Esophagus (tissue), 2 donors: ENCODE data around the gene MUC21. TPM values are rescaled to one million over a fixed set of nuclear protein-coding genes. Genes with fewer than 3 reads are reported as not detected.

Experiments used
- H3K27ac ChIP-seq, 2 donors: one replicate each; pipeline ENCODE4 v1.5.1; 2013; ENCODE audit warnings: low read depth in 2 of 2, mild to moderate bottlenecking in 2 of 2, inconsistent platforms in 1 of 2, low read length in 1 of 2, moderate library complexity in 1 of 2
- H3K27me3 ChIP-seq, 2 donors: one replicate each; pipeline ENCODE4 v1.6.1; 2013; ENCODE audit warnings: low read length in 2 of 2, control low read depth in 1 of 2, mild to moderate bottlenecking in 1 of 2; ENCODE audit not compliant: insufficient read depth in 2 of 2, control insufficient read depth in 1 of 2
- H3K36me3 ChIP-seq, 2 donors: one replicate each; pipeline ENCODE4 v1.6.1; 2013; ENCODE audit warnings: low read length in 1 of 2; ENCODE audit not compliant: control insufficient read depth in 2 of 2, insufficient read depth in 2 of 2
- H3K4me1 ChIP-seq, 2 donors: one replicate each; pipeline ENCODE4 v1.6.1; 2013; ENCODE audit warnings: low read length in 1 of 2; ENCODE audit not compliant: control insufficient read depth in 2 of 2, insufficient read depth in 2 of 2
- H3K4me3 ChIP-seq, 2 donors: one replicate each; pipeline ENCODE4 v1.5.1; 2013; ENCODE audit warnings: low read length in 2 of 2, mild to moderate bottlenecking in 2 of 2, low read depth in 1 of 2, moderate library complexity in 1 of 2
- H3K9me3 ChIP-seq, 2 donors: one replicate each; pipeline ENCODE4 v1.6.1; 2013; ENCODE audit warnings: mild to moderate bottlenecking in 2 of 2, low read depth in 1 of 2, low read length in 1 of 2, moderate library complexity in 1 of 2; ENCODE audit not compliant: control insufficient read depth in 2 of 2, insufficient read depth in 1 of 2
- WGBS, 2 donors: extraction: QIAGEN DNeasy Blood & Tissue Kit; methylation state at CpG; one replicate each; pipeline ENCODE4 v1.1.7; 2013; 5-methylcytosine and 5-hydroxymethylcytosine counted together
- polyA plus RNA-seq, 2 donors: library from polyadenylated mRNA; stranded (reverse); fragments of 200-250 nt; gene quantifications; one replicate each; pipeline ENCODE4 v1.2.3, GENCODE V29; 2013
- donor health status: healthy with polysubstance abuse.
- donor health status: Bipolar disorder and iron deficiency.

Gene MUC21
- 1,000 to 10,000 TPM in 1 of 2 donors, 100 to 1,000 TPM in 1; 912 to 1,484 TPM for polyA plus RNA-seq

DNA sequence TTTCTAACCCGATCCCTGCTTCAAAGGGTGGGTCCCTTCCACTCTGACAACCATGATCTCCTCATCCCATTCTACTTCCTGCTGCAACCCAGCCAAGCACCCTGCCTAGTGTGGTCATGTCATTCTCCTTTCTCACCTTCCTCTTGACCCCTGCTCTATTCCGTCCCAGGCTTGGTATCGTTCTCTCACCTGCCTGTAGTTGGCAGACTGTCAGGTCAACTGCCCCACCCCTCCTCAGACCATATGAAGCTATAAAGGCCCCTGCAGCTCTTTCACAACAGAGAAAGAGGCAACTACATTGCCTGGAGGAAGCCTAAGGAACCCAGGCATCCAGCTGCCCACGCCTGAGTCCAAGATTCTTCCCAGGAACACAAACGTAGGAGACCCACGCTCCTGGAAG, at the start of gene MUC21:
TSS of gene MUC21 (plus strand) at position 280 of the 400 bp plus-strand sequence. CDS start 241 bp downstream, outside the sequence.
- Histone ChIP-seq H3K4me1 (peaks cover 0 to 8% of the 10 kb centered on the region in 2 donors), H3K36me3 (no peaks in the 10 kb centered on the region), H3K9me3 (no peaks in the 10 kb centered on the region), H3K27me3 (no peaks in the 10 kb centered on the region), H3K27ac (peak within 1 kb of the TSS; percentile 72 to 92), H3K4me3 (peak within 1 kb of the TSS; percentile 18 to 65)
- WGBS, 2 donors: 74 to 77% methylated on average over 6 of the region's 6 CpGs

- 20% methylated on average over 3 of the region's 3 CpGs for WGBS, 2 donors
- peak overlapping the region in 1 of 2 donors; percentile 47 for H3K27ac ChIP-seq
Observed at GRCh38 chr6:30935018-30935417, 48.5 kb upstream of the MUC21 start.

GRCh38 chr6:30937265-30937664, 46.3 kb upstream of the MUC21 start:
- H3K27me3 ChIP-seq: no peaks in the 10 kb centered on the region
- H3K9me3 ChIP-seq: no peaks in the 10 kb centered on the region
- no peaks in the 10 kb centered on the region for H3K36me3 ChIP-seq
- WGBS, 2 donors: 71 to 79% methylated on average over 6 of the region's 6 CpGs
- no peak overlapping the region for H3K4me3 ChIP-seq
- peak overlapping the region in 1 of 2 donors; percentile 20 for H3K27ac ChIP-seq
- H3K4me1 ChIP-seq: peaks cover 10 to 30% of the 10 kb centered on the region in 2 donors

More at GRCh38 chr6:30935018-30935417, 48.5 kb upstream of the MUC21 start:
- Histone ChIP-seq H3K4me1 (peaks cover 10 to 22% of the 10 kb centered on the region in 2 donors), H3K9me3 (no peaks in the 10 kb centered on the region), H3K4me3 (no peak overlapping the region), H3K36me3 (no peaks in the 10 kb centered on the region), H3K27me3 (no peaks in the 10 kb centered on the region)

GRCh38 chr6:30938730-30939129, 44.8 kb upstream of the MUC21 start:
- H3K36me3 ChIP-seq: no peaks in the 10 kb centered on the region
- H3K27ac ChIP-seq: peak overlapping the region; percentile 89 to 98
- no peak overlapping the region for H3K4me3 ChIP-seq
- no peaks in the 10 kb centered on the region for H3K27me3 ChIP-seq
- H3K9me3 ChIP-seq: no peaks in the 10 kb centered on the region
- WGBS, 2 donors: 40 to 55% methylated on average over 4 of the region's 4 CpGs
- peaks cover 11 to 32% of the 10 kb centered on the region in 2 donors for H3K4me1 ChIP-seq

GRCh38 chr6:30939473-30939872, 44.0 kb upstream of the MUC21 start:
- no peaks in the 10 kb centered on the region for H3K36me3 ChIP-seq
- no peaks in the 10 kb centered on the region for H3K9me3 ChIP-seq
- no peak overlapping the region for H3K4me3 ChIP-seq
- H3K4me1 ChIP-seq: peaks cover 11 to 32% of the 10 kb centered on the region in 2 donors
- H3K27me3 ChIP-seq: no peaks in the 10 kb centered on the region
- peak overlapping the region; percentile 82 to 93 for H3K27ac ChIP-seq
- WGBS, 2 donors: 22 to 37% methylated on average over 3 of the region's 3 CpGs

DNA sequence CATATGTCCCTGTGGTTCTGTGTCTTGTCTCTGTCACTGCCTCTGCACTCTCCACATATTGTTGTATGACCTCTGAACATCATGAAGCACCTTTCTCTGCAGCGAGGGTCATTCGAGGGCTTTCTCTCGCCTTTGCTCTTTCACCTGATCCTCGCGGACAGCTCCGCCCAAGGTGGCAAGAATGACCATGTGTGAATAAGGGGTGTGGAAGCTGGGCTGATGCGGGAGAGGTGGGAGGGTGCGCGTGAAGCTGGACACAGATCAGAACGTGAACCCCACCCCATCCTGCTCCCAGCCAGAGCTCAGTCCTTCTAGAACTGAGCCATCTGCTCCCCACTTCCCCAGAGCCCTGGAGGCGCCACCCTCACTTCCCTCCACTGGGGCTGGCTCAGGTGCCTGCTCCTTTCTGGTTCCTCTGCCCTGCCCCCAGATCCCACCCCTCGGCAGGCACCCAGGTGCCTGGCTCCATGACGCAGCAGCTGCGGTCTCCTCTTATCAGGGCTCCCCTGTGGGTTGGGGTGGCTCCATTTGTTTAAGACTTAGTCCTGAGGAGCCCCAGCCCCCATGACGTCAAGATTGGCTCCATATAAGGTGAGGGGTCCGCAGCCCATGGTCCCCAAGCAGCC, 43.0 kb upstream of the MUC21 start, which contains the start of gene MUCL3:
TSS of gene MUCL3 (plus strand) at position 613 of the 626 bp plus-strand sequence. CDS start 27 bp downstream, outside the sequence.
- no peak within 1 kb of the TSS for H3K4me3 ChIP-seq

DNA sequence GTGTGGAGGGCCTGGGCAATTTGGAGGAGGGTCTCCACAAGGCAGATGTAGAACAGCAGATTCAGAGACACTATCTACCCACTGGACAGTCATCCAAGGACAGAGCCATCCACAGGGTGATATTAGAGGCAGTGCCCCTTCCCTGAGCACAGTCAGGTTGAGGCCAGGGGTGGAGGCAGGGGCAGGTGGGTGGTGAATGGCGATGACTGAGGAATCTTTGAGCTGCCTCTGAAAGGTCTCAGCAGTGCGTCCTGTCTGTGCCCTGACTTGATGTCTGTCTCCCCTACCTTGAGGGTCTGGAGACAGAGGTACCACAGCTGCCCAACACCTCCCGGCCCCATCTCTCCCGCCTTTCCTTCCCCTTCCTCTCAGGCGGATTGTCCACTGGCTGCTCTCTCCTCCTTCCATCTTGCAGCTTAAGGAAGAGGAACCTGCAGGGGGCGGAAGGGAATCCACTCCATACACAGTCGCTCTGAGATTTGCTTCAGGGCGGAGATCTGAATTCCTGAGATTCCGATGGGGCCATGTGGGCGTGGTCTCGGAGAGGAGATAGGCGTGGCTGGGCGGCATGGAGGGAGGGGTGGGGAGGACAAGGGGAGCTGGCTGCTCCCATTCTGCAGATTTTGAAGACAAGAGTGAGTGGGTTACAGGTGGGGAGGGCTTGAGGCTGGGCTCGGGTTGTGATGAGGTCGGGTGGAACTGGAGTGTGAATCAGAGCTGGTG, 41.0 kb upstream of the MUC21 start:
- Histone ChIP-seq H3K36me3 (no peaks in the 10 kb centered on the region), H3K4me1 (peaks cover 11 to 32% of the 10 kb centered on the region in 2 donors), H3K27ac (peak overlapping the region in 1 of 2 donors; percentile 29), H3K27me3 (no peaks in the 10 kb centered on the region), H3K4me3 (no peak overlapping the region), H3K9me3 (no peaks in the 10 kb centered on the region)
- 17 to 20% methylated on average over 15 of the region's 15 CpGs for WGBS, 2 donors

More for the DNA sequence above, 43.0 kb upstream of the MUC21 start, which contains the start of gene MUCL3:
- Histone ChIP-seq H3K27ac (peak within 1 kb of the TSS; percentile 82 to 93), H3K36me3 (no peaks in the 10 kb centered on the region), H3K27me3 (no peaks in the 10 kb centered on the region), H3K4me1 (peaks cover 11 to 32% of the 10 kb centered on the region in 2 donors), H3K9me3 (no peaks in the 10 kb centered on the region)
- WGBS, 2 donors: 55 to 57% methylated on average over 16 of the region's 16 CpGs

DNA sequence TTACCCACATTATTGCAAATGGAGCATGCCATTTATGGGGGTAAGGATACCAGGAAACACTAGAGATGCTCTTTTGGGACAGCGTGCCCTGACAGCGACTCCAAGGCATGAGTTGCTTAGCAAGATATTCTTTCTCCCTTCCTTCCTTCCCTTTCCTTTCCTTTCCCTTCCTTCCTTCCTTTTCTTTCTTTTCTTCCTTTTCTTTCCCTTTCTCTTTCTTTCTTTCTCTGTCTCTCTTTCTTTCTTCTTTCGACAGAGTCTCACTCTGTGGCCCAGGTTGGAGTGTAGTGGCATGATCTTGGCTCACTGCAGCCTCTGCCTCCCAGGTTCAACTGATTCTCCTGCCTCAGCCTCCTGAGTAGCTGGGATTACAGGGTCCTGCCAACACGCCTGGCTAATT, 39.5 kb upstream of the MUC21 start:
- peaks cover 3 to 22% of the 10 kb centered on the region in 2 donors for H3K4me1 ChIP-seq
- no peaks in the 10 kb centered on the region for H3K36me3 ChIP-seq
- no peak overlapping the region for H3K27ac ChIP-seq
- no peaks in the 10 kb centered on the region for H3K9me3 ChIP-seq
- no peaks in the 10 kb centered on the region for H3K27me3 ChIP-seq
- no peak overlapping the region for H3K4me3 ChIP-seq
- 86 to 89% methylated on average over 4 of the region's 4 CpGs for WGBS, 2 donors

- Histone ChIP-seq H3K4me3 (no peak overlapping the region), H3K36me3 (no peaks in the 10 kb centered on the region), H3K27me3 (no peaks in the 10 kb centered on the region), H3K27ac (no peak overlapping the region), H3K4me1 (peaks cover 3 to 12% of the 10 kb centered on the region in 2 donors), H3K9me3 (no peaks in the 10 kb centered on the region)
- WGBS, 2 donors: 86 to 96% methylated on average over 5 of the region's 5 CpGs
Observed at GRCh38 chr6:30945281-30945680, 38.2 kb upstream of the MUC21 start.
